Immature natural killer cell (primary cell): ENCODE results near the gene PRKCE. TPM values are rescaled to one million over a fixed set of nuclear protein-coding genes. Genes with fewer than 3 reads are reported as not detected.

ENCODE experiments used
- DNase-seq, 3 donors: peaks; one replicate each; pipeline ENCODE4 v3.0.0; 2022; ENCODE audit warnings: mixed read lengths in 1 of 3
- H3K27ac Mint-ChIP-seq, 6 donors: one replicate each; pipeline ENCODE4 v1.8.0; 2020; ENCODE audit warnings: mixed read lengths in 6 of 6, mild to moderate bottlenecking in 5 of 6, inconsistent platforms in 4 of 6, moderate library complexity in 3 of 6
- H3K27me3 Mint-ChIP-seq, 3 donors: one replicate each; pipeline ENCODE4 v1.8.0; 2020 to 2021; ENCODE audit warnings: low read depth in 3 of 3, mild to moderate bottlenecking in 3 of 3, mixed read lengths in 3 of 3, moderate library complexity in 3 of 3, inconsistent platforms in 1 of 3
- H3K36me3 Mint-ChIP-seq, 3 donors: one replicate each; pipeline ENCODE4 v1.8.0; 2020; ENCODE audit warnings: mixed read lengths in 3 of 3, inconsistent platforms in 2 of 3, mild to moderate bottlenecking in 2 of 3
- H3K4me1 Mint-ChIP-seq, 2 donors: one replicate each; pipeline ENCODE4 v1.8.0; 2020; ENCODE audit warnings: inconsistent platforms in 2 of 2, mild to moderate bottlenecking in 2 of 2, mixed read lengths in 2 of 2, moderate library complexity in 1 of 2
- H3K4me3 Mint-ChIP-seq, 5 donors: one replicate each; pipeline ENCODE4 v1.8.0; 2020; ENCODE audit warnings: mild to moderate bottlenecking in 5 of 5, mixed read lengths in 5 of 5, inconsistent platforms in 3 of 5, moderate library complexity in 3 of 5
- H3K9me3 Mint-ChIP-seq, 6 donors: one replicate each; pipeline ENCODE4 v1.8.0; 2020; ENCODE audit warnings: mild to moderate bottlenecking in 6 of 6, mixed read lengths in 6 of 6, inconsistent platforms in 4 of 6, moderate library complexity in 3 of 6
- polyA plus RNA-seq, 3 donors: library from polyadenylated mRNA; unstranded; fragments of 300-500 nt; fragmentation: Illumina TruSeq; gene quantifications; one replicate each; pipeline ENCODE4 v1.2.3, GENCODE V29; 2021

PRKCE gene
- polyA plus RNA-seq, 3 donors from 2014 or later, result 1.0 to 3.0 (median 2.5) TPM

- Mint-ChIP-seq H3K4me3 (no peak overlapping the region), H3K9me3 (no peaks in the 10 kb centered on the region), H3K4me1 (peaks cover 7 to 9% of the 10 kb centered on the region in 2 donors), H3K36me3 (peaks cover 0 to 8% (median 6%) of the 10 kb centered on the region in 3 donors), H3K27me3 (peaks cover 1 to 3% (median 3%) of the 10 kb centered on the region in 3 donors), H3K27ac (no peak overlapping the region)
- DNase-seq, result no peak
These were observed 426.1 kb downstream of the PRKCE start for GRCh38 chr2:46077522-46078107.

- Mint-ChIP-seq H3K36me3 (peaks cover 0 to 3% (median 0%) of the 10 kb centered on the region in 3 donors), H3K4me1 (peaks cover 9 to 10% of the 10 kb centered on the region in 2 donors), H3K4me3 (peak overlapping the region in 1 of 5 donors; percentile 39), H3K9me3 (no peaks in the 10 kb centered on the region), H3K27me3 (peaks cover 3 to 4% (median 3%) of the 10 kb centered on the region in 3 donors), H3K27ac (peak overlapping the region in 2 of 6 donors; percentile 2 to 53)
- peak in 1 of 3 donors; percentile 35 for DNase-seq
These were observed 428.6 kb downstream of the PRKCE start for GRCh38 chr2:46079985-46080560.

GRCh38 chr2:46082531-46083485, 431.3 kb downstream of the PRKCE start:
- Mint-ChIP-seq H3K27ac (no peak overlapping the region), H3K4me3 (no peak overlapping the region), H3K4me1 (peaks cover 9 to 10% of the 10 kb centered on the region in 2 donors)

GRCh38 chr2:46086578-46087070, 435.1 kb downstream of the PRKCE start:
- H3K27me3 Mint-ChIP-seq, result peaks cover 0 to 4% (median 3%) of the 10 kb centered on the region in 3 donors
- H3K27ac Mint-ChIP-seq, result no peak overlapping the region
- no peak overlapping the region for H3K4me3 Mint-ChIP-seq
- peaks cover 8 to 9% of the 10 kb centered on the region in 2 donors for H3K4me1 Mint-ChIP-seq
- no peaks in the 10 kb centered on the region for H3K9me3 Mint-ChIP-seq
- no peak for DNase-seq
- peaks cover 17 to 31% (median 24%) of the 10 kb centered on the region in 3 donors for H3K36me3 Mint-ChIP-seq

More at GRCh38 chr2:46082531-46083485, 431.3 kb downstream of the PRKCE start:
- DNase-seq, result no peak
- peaks cover 4 to 14% (median 9%) of the 10 kb centered on the region in 3 donors for H3K36me3 Mint-ChIP-seq
- H3K9me3 Mint-ChIP-seq, result no peaks in the 10 kb centered on the region
- H3K27me3 Mint-ChIP-seq, result peaks cover 3 to 4% (median 3%) of the 10 kb centered on the region in 3 donors

GRCh38 chr2:46087492-46087891, 436.0 kb downstream of the PRKCE start:
- DNase-seq, result no peak
- Mint-ChIP-seq H3K4me3 (no peak overlapping the region), H3K27ac (peak overlapping the region in 1 of 6 donors; percentile 7), H3K36me3 (peaks cover 17 to 31% (median 24%) of the 10 kb centered on the region in 3 donors), H3K4me1 (peaks cover 2% of the 10 kb centered on the region in 2 donors), H3K9me3 (no peaks in the 10 kb centered on the region), H3K27me3 (peaks cover 0 to 2% (median 0%) of the 10 kb centered on the region in 3 donors)

GRCh38 chr2:46091004-46091403, 439.5 kb downstream of the PRKCE start:
- Mint-ChIP-seq H3K36me3 (peaks cover 17 to 37% (median 29%) of the 10 kb centered on the region in 3 donors), H3K9me3 (no peaks in the 10 kb centered on the region), H3K27me3 (no peaks in the 10 kb centered on the region), H3K4me3 (no peak overlapping the region), H3K27ac (no peak overlapping the region), H3K4me1 (no peaks in the 10 kb centered on the region)
- no peak for DNase-seq

- Mint-ChIP-seq H3K27ac (no peak overlapping the region), H3K27me3 (no peaks in the 10 kb centered on the region), H3K36me3 (peaks cover 12 to 30% (median 23%) of the 10 kb centered on the region in 3 donors), H3K9me3 (no peaks in the 10 kb centered on the region), H3K4me3 (no peak overlapping the region), H3K4me1 (no peaks in the 10 kb centered on the region)
- DNase-seq, result no peak
These were observed 440.6 kb downstream of the PRKCE start for GRCh38 chr2:46091961-46092667.

- Mint-ChIP-seq H3K4me1 (no peaks in the 10 kb centered on the region), H3K27ac (no peak overlapping the region), H3K36me3 (peaks cover 0 to 12% (median 5%) of the 10 kb centered on the region in 3 donors), H3K9me3 (no peaks in the 10 kb centered on the region), H3K4me3 (no peak overlapping the region), H3K27me3 (no peaks in the 10 kb centered on the region)
- DNase-seq, result no peak
These were observed 443.2 kb downstream of the PRKCE start for GRCh38 chr2:46094689-46095088.

- Mint-ChIP-seq H3K36me3 (peaks cover 0 to 10% (median 7%) of the 10 kb centered on the region in 3 donors), H3K27me3 (no peaks in the 10 kb centered on the region)
- no peak for DNase-seq
These were observed 444.4 kb downstream of the PRKCE start for GRCh38 chr2:46095830-46096229.

GRCh38 chr2:46096260-46096659, 444.8 kb downstream of the PRKCE start:
- no peaks in the 10 kb centered on the region for H3K4me1 Mint-ChIP-seq
- DNase-seq, result no peak
- peaks cover 0 to 2% (median 0%) of the 10 kb centered on the region in 3 donors for H3K27me3 Mint-ChIP-seq
- H3K9me3 Mint-ChIP-seq, result no peaks in the 10 kb centered on the region
- no peak overlapping the region for H3K27ac Mint-ChIP-seq
- H3K4me3 Mint-ChIP-seq, result no peak overlapping the region
- peaks cover 0 to 10% (median 7%) of the 10 kb centered on the region in 3 donors for H3K36me3 Mint-ChIP-seq

More at GRCh38 chr2:46095830-46096229, 444.4 kb downstream of the PRKCE start:
- H3K27ac Mint-ChIP-seq, result no peak overlapping the region
- no peaks in the 10 kb centered on the region for H3K9me3 Mint-ChIP-seq
- H3K4me3 Mint-ChIP-seq, result no peak overlapping the region
- H3K4me1 Mint-ChIP-seq, result no peaks in the 10 kb centered on the region

- H3K27ac Mint-ChIP-seq, result no peak overlapping the region
- no peak overlapping the region for H3K4me3 Mint-ChIP-seq
- peaks cover 0 to 2% (median 0%) of the 10 kb centered on the region in 3 donors for H3K27me3 Mint-ChIP-seq
- H3K9me3 Mint-ChIP-seq, result no peaks in the 10 kb centered on the region
- H3K36me3 Mint-ChIP-seq, result peaks cover 0 to 10% (median 7%) of the 10 kb centered on the region in 3 donors
- H3K4me1 Mint-ChIP-seq, result no peaks in the 10 kb centered on the region
- no peak for DNase-seq
These were observed 446.4 kb downstream of the PRKCE start for GRCh38 chr2:46097714-46098480.

- Mint-ChIP-seq H3K27ac (no peak overlapping the region), H3K9me3 (no peaks in the 10 kb centered on the region), H3K36me3 (peaks cover 0 to 10% (median 7%) of the 10 kb centered on the region in 3 donors), H3K4me3 (no peak overlapping the region), H3K4me1 (no peaks in the 10 kb centered on the region), H3K27me3 (peaks cover 0 to 2% (median 0%) of the 10 kb centered on the region in 3 donors)
- DNase-seq, result no peak
These were observed 447.2 kb downstream of the PRKCE start for GRCh38 chr2:46098621-46099062.
